GM23338 (cell line): ENCODE measurements around the gene TNC. TPM values are rescaled to one million over a fixed set of nuclear protein-coding genes. Genes with fewer than 3 reads are reported as not detected.

Source experiments
- ATAC-seq: fragments of 200-7000 bp; cut with Tn5 transposase; 3 replicates; pipeline ENCODE4 v1.9.1; 2020
- DNase-seq: peaks from one replicate; pipeline ENCODE4 v3.0.0-alpha.2; 2015; ENCODE audit warnings: low spot score
- H2AFZ ChIP-seq: fragments of 200-600 bp; sonication (generic); 2 replicates; pipeline ENCODE4 v1.8.0; 2016; ENCODE audit warnings: antibody characterized with exemption, mild to moderate bottlenecking, moderate library complexity
- H3F3A ChIP-seq: fragments of 200-600 bp; sonication (generic); replicated peaks from 2 replicates; pipeline ENCODE4 v1.8.0; 2017; ENCODE audit warnings: antibody characterized with exemption, mixed run types, low read depth
- H3K27ac ChIP-seq: fragments of 200-600 bp; sonication (generic); 2 replicates; pipeline ENCODE4 v1.6.1; 2016; ENCODE audit warnings: low read depth
- H3K27me3 ChIP-seq: fragments of 200-600 bp; sonication (generic); 2 replicates; pipeline ENCODE4 v1.8.0; 2016; ENCODE audit warnings: mild to moderate bottlenecking, mixed run types, moderate library complexity; ENCODE audit not compliant: insufficient read depth
- H3K36me3 ChIP-seq: fragments of 200-600 bp; sonication (generic); 2 replicates; pipeline ENCODE4 v1.8.0; 2016; ENCODE audit warnings: mild to moderate bottlenecking; ENCODE audit not compliant: insufficient read depth
- H3K4me1 ChIP-seq: fragments of 200-600 bp; sonication (generic); 2 replicates; pipeline ENCODE4 v1.8.0; 2016; ENCODE audit warnings: mild to moderate bottlenecking, moderate library complexity; ENCODE audit not compliant: insufficient read depth
- H3K4me2 ChIP-seq: fragments of 200-600 bp; sonication (generic); 2 replicates; pipeline ENCODE4 v1.7.1; 2017; ENCODE audit warnings: mixed run types
- H3K4me3 ChIP-seq: fragments of 200-600 bp; sonication (generic); 2 replicates; pipeline ENCODE4 v1.6.1; 2016; ENCODE audit warnings: mixed run types
- H3K79me2 ChIP-seq: fragments of 200-600 bp; sonication (generic); replicated peaks from 2 replicates; pipeline ENCODE4 v1.8.0; 2017; ENCODE audit warnings: mild to moderate bottlenecking; ENCODE audit not compliant: insufficient read depth
- H3K9me2 ChIP-seq: fragments of 200-600 bp; sonication (generic); 2 replicates; pipeline ENCODE4 v1.8.0; 2017; ENCODE audit not compliant: insufficient read depth
- H4K20me1 ChIP-seq: fragments of 200-600 bp; sonication (generic); replicated peaks from 2 replicates; pipeline ENCODE4 v1.8.0; 2017; ENCODE audit warnings: mild to moderate bottlenecking; ENCODE audit not compliant: insufficient read depth
- H3K27ac Mint-ChIP-seq: 2 replicates; pipeline ENCODE4 v1.8.0; 2020; ENCODE audit warnings: inconsistent platforms, mild to moderate bottlenecking, moderate library complexity, mixed read lengths
- H3K27me3 Mint-ChIP-seq: 3 replicates; pipeline ENCODE4 v1.8.0; 2022; ENCODE audit warnings: low read depth, mild to moderate bottlenecking, moderate library complexity, mixed read lengths, inconsistent platforms; ENCODE audit not compliant: insufficient read depth, poor library complexity
- H3K36me3 Mint-ChIP-seq: 3 replicates; pipeline ENCODE4 v1.8.0; 2021; ENCODE audit warnings: low read depth, mild to moderate bottlenecking, inconsistent platforms, moderate library complexity, mixed read lengths
- H3K4me1 Mint-ChIP-seq: 3 replicates; pipeline ENCODE4 v1.8.0; 2020; ENCODE audit warnings: mild to moderate bottlenecking, inconsistent platforms, mixed read lengths
- H3K4me3 Mint-ChIP-seq: 3 replicates; pipeline ENCODE4 v1.8.0; 2021; ENCODE audit warnings: moderate library complexity, mild to moderate bottlenecking, inconsistent platforms, mixed read lengths
- H3K9me3 Mint-ChIP-seq: 3 replicates; pipeline ENCODE4 v1.8.0; 2020; ENCODE audit warnings: moderate library complexity, mild to moderate bottlenecking, inconsistent platforms, mixed read lengths
- EZH2 ChIP-seq: fragments of 200-600 bp; sonication (generic); IDR thresholded peaks from one replicate; pipeline ENCODE4 v1.8.0; 2017; ENCODE audit warnings: antibody characterized with exemption, mild to moderate bottlenecking, low read depth; ENCODE audit not compliant: unreplicated experiment
- JUNB ChIP-seq: IDR thresholded peaks from one replicate; pipeline ENCODE4 v1.6.1; 2016; ENCODE audit warnings: antibody characterized with exemption; ENCODE audit not compliant: unreplicated experiment
- ZNF114 ChIP-seq: fragments of 250-450 bp; sonication (Bioruptor Pico); IDR thresholded peaks from 2 replicates; pipeline ENCODE4 v1.5.0; 2020; ENCODE audit warnings: mild to moderate bottlenecking, moderate library complexity
- polyA plus RNA-seq: library from polyadenylated mRNA; unstranded; fragments of >200 nt; fragmentation: Nextera tagmentation; extraction: Ambion mirVana; gene quantifications from 2 replicates; pipeline ENCODE4 v1.2.1, GENCODE V29; 2016
- total RNA-seq: library from RNA; depleted of rRNA; stranded (reverse); fragments of >200 nt; shearing (Covaris generic); gene quantifications from 2 replicates; pipeline ENCODE4 v1.2.3, GENCODE V29; 2014
- TF ChIP-seq, protein P1 (sequence below), 2 experiments: fragments of 200-600 bp in 1 of 2; sonication (generic) in 1 of 2; conservative IDR thresholded peaks; 2 replicates each; pipeline versions ENCODE4 v1.5.1 to v1.6.1; 2016 to 2017; ENCODE audit warnings: antibody characterized with exemption in 2 of 2, low read depth in 2 of 2, mild to moderate bottlenecking in 2 of 2, moderate library complexity in 1 of 2
- TF ChIP-seq, protein P2 (sequence below): IDR thresholded peaks from 2 replicates; pipeline ENCODE4 v1.6.1; 2016; ENCODE audit warnings: antibody characterized with exemption
- TF ChIP-seq, protein P3 (sequence below): IDR thresholded peaks from one replicate; pipeline ENCODE4 v1.6.1; 2018; ENCODE audit warnings: antibody characterized with exemption; ENCODE audit not compliant: unreplicated experiment
- TF ChIP-seq, protein P4 (sequence below): fragments of 250-450 bp; sonication (Bioruptor Pico); IDR thresholded peaks from 2 replicates; pipeline ENCODE4 v1.5.0; 2020; ENCODE audit warnings: mild to moderate bottlenecking, moderate library complexity

TNC gene
- total and polyA plus RNA-seq, 2 experiments from 2014 or later, result 0.89 to 2.7 TPM

DNA sequence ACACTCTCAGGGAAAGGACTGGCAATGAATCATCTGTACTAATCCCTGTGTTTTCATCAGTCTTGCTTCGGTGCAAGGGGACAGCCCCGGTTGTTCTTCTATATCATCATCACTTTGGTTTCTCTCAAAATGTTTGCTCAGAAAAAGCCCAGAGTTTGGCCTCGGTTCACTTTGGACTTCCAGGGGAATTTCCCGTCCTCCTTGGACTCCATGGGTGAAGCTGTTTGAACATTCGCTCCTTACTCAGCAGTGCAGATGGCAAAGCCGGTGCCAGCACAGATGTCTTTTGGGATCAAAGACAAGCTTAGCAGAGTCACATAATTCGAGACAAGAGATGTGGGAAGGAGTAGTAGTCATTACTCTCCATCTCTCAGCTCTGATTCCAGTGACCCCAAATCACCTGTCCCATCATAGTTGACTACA is 117.7 kb downstream of the TNC start:
- H3K27ac Mint-ChIP-seq, result no peak overlapping the region
- H4K20me1 ChIP-seq, result no peaks in the 10 kb centered on the region
- H3K4me1 ChIP-seq, result no peaks in the 10 kb centered on the region
- H3K4me2 ChIP-seq, result no peak overlapping the region
- no peak overlapping the region for H3K27ac ChIP-seq
- H2AFZ ChIP-seq, result no peak overlapping the region
- H3F3A ChIP-seq, result no peaks in the 10 kb centered on the region
- no peaks in the 10 kb centered on the region for H3K79me2 ChIP-seq
- no peaks in the 10 kb centered on the region for H3K9me3 Mint-ChIP-seq
- H3K4me3 Mint-ChIP-seq, result no peak overlapping the region
- peaks cover 2% of the 10 kb centered on the region for H3K27me3 Mint-ChIP-seq
- DNase-seq (no peak), ATAC-seq (no peak)
- TF ChIP-seq JUNB (no peak), ZNF114 (CRISPR knock-in tag) (no peak), EZH2 (no peak)
- TF ChIP-seq, protein P1, sequence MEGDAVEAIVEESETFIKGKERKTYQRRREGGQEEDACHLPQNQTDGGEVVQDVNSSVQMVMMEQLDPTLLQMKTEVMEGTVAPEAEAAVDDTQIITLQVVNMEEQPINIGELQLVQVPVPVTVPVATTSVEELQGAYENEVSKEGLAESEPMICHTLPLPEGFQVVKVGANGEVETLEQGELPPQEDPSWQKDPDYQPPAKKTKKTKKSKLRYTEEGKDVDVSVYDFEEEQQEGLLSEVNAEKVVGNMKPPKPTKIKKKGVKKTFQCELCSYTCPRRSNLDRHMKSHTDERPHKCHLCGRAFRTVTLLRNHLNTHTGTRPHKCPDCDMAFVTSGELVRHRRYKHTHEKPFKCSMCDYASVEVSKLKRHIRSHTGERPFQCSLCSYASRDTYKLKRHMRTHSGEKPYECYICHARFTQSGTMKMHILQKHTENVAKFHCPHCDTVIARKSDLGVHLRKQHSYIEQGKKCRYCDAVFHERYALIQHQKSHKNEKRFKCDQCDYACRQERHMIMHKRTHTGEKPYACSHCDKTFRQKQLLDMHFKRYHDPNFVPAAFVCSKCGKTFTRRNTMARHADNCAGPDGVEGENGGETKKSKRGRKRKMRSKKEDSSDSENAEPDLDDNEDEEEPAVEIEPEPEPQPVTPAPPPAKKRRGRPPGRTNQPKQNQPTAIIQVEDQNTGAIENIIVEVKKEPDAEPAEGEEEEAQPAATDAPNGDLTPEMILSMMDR (conservative IDR thresholded peaks at IDR 0.05; ENCODE audit: low read depth in 2 of 2), result no peak
- TF ChIP-seq, protein P2, sequence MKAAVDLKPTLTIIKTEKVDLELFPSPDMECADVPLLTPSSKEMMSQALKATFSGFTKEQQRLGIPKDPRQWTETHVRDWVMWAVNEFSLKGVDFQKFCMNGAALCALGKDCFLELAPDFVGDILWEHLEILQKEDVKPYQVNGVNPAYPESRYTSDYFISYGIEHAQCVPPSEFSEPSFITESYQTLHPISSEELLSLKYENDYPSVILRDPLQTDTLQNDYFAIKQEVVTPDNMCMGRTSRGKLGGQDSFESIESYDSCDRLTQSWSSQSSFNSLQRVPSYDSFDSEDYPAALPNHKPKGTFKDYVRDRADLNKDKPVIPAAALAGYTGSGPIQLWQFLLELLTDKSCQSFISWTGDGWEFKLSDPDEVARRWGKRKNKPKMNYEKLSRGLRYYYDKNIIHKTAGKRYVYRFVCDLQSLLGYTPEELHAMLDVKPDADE, result no peak
- TF ChIP-seq, protein P3, sequence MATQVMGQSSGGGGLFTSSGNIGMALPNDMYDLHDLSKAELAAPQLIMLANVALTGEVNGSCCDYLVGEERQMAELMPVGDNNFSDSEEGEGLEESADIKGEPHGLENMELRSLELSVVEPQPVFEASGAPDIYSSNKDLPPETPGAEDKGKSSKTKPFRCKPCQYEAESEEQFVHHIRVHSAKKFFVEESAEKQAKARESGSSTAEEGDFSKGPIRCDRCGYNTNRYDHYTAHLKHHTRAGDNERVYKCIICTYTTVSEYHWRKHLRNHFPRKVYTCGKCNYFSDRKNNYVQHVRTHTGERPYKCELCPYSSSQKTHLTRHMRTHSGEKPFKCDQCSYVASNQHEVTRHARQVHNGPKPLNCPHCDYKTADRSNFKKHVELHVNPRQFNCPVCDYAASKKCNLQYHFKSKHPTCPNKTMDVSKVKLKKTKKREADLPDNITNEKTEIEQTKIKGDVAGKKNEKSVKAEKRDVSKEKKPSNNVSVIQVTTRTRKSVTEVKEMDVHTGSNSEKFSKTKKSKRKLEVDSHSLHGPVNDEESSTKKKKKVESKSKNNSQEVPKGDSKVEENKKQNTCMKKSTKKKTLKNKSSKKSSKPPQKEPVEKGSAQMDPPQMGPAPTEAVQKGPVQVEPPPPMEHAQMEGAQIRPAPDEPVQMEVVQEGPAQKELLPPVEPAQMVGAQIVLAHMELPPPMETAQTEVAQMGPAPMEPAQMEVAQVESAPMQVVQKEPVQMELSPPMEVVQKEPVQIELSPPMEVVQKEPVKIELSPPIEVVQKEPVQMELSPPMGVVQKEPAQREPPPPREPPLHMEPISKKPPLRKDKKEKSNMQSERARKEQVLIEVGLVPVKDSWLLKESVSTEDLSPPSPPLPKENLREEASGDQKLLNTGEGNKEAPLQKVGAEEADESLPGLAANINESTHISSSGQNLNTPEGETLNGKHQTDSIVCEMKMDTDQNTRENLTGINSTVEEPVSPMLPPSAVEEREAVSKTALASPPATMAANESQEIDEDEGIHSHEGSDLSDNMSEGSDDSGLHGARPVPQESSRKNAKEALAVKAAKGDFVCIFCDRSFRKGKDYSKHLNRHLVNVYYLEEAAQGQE, result no peak
- TF ChIP-seq, protein P4, sequence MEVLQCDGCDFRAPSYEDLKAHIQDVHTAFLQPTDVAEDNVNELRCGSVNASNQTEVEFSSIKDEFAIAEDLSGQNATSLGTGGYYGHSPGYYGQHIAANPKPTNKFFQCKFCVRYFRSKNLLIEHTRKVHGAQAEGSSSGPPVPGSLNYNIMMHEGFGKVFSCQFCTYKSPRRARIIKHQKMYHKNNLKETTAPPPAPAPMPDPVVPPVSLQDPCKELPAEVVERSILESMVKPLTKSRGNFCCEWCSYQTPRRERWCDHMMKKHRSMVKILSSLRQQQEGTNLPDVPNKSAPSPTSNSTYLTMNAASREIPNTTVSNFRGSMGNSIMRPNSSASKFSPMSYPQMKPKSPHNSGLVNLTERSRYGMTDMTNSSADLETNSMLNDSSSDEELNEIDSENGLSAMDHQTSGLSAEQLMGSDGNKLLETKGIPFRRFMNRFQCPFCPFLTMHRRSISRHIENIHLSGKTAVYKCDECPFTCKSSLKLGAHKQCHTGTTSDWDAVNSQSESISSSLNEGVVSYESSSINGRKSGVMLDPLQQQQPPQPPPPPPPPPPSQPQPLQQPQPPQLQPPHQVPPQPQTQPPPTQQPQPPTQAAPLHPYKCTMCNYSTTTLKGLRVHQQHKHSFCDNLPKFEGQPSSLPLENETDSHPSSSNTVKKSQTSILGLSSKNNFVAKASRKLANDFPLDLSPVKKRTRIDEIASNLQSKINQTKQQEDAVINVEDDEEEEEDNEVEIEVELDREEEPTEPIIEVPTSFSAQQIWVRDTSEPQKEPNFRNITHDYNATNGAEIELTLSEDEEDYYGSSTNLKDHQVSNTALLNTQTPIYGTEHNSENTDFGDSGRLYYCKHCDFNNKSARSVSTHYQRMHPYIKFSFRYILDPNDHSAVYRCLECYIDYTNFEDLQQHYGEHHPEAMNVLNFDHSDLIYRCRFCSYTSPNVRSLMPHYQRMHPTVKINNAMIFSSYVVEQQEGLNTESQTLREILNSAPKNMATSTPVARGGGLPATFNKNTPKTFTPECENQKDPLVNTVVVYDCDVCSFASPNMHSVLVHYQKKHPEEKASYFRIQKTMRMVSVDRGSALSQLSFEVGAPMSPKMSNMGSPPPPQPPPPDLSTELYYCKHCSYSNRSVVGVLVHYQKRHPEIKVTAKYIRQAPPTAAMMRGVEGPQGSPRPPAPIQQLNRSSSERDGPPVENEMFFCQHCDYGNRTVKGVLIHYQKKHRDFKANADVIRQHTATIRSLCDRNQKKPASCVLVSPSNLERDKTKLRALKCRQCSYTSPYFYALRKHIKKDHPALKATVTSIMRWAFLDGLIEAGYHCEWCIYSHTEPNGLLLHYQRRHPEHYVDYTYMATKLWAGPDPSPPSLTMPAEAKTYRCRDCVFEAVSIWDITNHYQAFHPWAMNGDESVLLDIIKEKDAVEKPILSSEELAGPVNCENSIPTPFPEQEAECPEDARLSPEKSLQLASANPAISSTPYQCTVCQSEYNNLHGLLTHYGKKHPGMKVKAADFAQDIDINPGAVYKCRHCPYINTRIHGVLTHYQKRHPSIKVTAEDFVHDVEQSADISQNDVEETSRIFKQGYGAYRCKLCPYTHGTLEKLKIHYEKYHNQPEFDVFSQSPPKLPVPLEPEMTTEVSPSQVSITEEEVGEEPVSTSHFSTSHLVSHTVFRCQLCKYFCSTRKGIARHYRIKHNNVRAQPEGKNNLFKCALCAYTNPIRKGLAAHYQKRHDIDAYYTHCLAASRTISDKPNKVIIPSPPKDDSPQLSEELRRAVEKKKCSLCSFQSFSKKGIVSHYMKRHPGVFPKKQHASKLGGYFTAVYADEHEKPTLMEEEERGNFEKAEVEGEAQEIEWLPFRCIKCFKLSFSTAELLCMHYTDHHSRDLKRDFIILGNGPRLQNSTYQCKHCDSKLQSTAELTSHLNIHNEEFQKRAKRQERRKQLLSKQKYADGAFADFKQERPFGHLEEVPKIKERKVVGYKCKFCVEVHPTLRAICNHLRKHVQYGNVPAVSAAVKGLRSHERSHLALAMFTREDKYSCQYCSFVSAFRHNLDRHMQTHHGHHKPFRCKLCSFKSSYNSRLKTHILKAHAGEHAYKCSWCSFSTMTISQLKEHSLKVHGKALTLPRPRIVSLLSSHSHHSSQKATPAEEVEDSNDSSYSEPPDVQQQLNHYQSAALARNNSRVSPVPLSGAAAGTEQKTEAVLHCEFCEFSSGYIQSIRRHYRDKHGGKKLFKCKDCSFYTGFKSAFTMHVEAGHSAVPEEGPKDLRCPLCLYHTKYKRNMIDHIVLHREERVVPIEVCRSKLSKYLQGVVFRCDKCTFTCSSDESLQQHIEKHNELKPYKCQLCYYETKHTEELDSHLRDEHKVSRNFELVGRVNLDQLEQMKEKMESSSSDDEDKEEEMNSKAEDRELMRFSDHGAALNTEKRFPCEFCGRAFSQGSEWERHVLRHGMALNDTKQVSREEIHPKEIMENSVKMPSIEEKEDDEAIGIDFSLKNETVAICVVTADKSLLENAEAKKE (CRISPR knock-in tag), result no peak
- H3K4me1 Mint-ChIP-seq, result no peaks in the 10 kb centered on the region
- H3K4me3 ChIP-seq, result no peak overlapping the region
- no peaks in the 10 kb centered on the region for H3K36me3 Mint-ChIP-seq
- H3K9me2 ChIP-seq, result no peaks in the 10 kb centered on the region
- no peaks in the 10 kb centered on the region for H3K36me3 ChIP-seq
- H3K27me3 ChIP-seq, result no peaks in the 10 kb centered on the region
